H7 (cell line): Measurements from ENCODE around the gene TMEM98. TPM values are rescaled to one million over a fixed set of nuclear protein-coding genes. Genes with fewer than 3 reads are reported as not detected.
A peak's percentile ranks its signal among the peaks of the same experiment; 100 is the strongest.
"Not testable (repeated sequence)": the region's sequence is repeated elsewhere in the genome, so short reads cannot be mapped to it uniquely, and the experiment has no call there.

ENCODE experiments used
- DNase-seq: peaks from one replicate; pipeline ENCODE4 v3.0.0; 2012
- H3K27me3 ChIP-seq: 2 replicates; pipeline ENCODE4 v1.6.0; 2011; ENCODE audit warnings: mild to moderate bottlenecking, low read length; ENCODE audit not compliant: control insufficient read depth, insufficient read depth
- H3K36me3 ChIP-seq: replicated peaks from 2 replicates; pipeline ENCODE4 v1.5.1; 2011; ENCODE audit warnings: low read length; ENCODE audit not compliant: control insufficient read depth, insufficient read depth
- H3K4me3 ChIP-seq: 2 replicates; pipeline ENCODE4 v1.5.1; 2011; ENCODE audit warnings: low read depth, mild to moderate bottlenecking, control low read depth, low read length, moderate library complexity; ENCODE audit not compliant: insufficient read depth
- total RNA-seq: library from RNA; depleted of rRNA; stranded (reverse); fragments of >200 nt; shearing (Covaris generic); gene quantifications from 2 replicates; pipeline ENCODE4 v1.2.3, GENCODE V29; 2014

The TMEM98 gene
- total RNA-seq, 1 experiment from 2014 or later = 76.5 TPM

DNA sequence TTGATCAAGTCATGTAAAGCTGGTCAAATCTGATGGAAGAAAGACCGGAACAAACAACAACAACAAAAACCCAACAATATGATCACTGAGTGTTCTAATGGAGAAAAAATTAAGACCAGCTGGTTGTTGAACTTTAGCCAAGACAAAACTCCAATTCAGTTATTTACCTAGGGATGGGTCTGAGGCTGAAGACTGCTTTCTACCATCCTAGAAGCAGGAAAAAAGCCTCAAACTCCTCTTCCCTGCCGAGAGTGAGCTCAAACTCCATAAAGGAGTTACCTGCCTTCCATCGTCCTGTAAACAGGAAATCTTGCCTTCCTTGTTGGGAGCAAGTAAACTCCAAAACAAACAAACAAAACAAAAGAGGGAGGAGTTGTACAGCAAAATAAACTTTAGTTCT is 23.1 kb upstream of the TMEM98 start:
- H3K27me3 ChIP-seq = no peaks in the 10 kb centered on the region
- H3K4me3 ChIP-seq = no peak overlapping the region
- no peaks in the 10 kb centered on the region for H3K36me3 ChIP-seq
- DNase-seq = no peak

DNA sequence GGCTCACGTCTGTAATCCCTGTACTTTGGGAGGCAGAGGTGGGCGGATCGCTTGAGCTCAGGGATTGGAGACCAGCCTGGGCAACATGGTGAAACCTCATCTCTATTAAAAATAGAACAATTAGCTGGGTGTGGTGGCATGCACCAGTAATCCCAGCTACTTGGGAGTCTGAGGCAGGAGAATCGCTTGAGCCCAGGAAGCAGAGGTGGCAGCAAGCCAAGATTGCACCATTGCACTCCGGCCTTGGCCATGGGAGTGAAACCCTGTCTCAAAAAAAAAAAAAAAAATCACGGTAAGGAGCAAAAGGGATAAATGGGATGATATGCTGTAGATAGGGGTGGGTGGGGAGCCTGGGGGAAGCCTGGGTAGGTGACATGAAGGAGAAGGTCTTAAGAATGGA is 20.4 kb upstream of the TMEM98 start:
- Histone ChIP-seq H3K27me3 (no peaks in the 10 kb centered on the region), H3K4me3 (no peak overlapping the region), H3K36me3 (no peaks in the 10 kb centered on the region)
- DNase-seq = no peak

DNA sequence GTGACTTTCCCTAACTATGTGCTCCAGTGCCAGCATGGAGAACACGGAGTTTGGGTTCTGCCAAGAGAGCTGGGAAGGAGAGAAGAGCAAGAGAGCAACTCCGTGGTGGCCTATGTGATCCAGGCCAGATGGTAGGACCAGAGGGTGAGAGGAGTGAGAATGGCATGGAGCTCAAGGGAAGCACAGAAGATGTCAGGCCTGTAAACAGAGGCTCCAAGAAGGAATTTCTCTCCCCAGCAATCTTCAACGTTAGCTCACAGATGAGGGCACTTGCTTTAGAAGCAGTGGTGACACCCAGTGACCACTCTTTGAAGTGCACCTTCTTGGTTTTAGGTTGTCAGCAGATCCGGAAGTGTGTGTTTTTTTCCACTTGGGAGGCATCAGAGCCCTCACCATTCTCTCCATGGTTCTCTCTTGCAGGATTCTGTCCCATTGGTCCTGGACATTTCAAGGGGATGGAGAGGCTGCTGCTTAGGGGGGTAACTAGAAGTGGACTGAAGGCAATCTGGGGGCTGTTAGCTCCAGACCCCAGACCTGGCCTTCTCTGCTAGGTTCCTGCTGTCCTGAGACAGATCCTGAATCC is 18.1 kb upstream of the TMEM98 start:
- H3K27me3 ChIP-seq = no peaks in the 10 kb centered on the region
- peak; percentile 75 for DNase-seq
- no peak overlapping the region for H3K4me3 ChIP-seq
- H3K36me3 ChIP-seq = no peaks in the 10 kb centered on the region

DNA sequence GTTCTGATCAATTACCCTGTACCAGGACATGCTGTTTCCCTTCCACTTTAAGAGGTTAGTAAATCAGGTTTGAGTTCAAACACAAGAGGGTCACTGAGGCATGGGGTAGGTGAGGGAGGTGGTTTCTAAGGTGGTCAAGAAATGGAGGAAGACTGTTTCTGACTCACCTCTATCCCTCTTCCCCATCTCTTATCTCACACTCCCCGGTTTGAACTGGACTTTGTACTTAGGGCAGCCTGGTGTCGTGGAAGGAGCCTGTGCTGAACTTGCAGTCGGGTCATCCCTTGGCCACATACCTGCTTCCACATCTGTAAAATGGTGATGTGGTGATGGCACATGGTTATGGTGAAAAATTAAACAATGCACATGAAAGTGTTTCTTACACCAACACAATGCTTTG is 17.2 kb upstream of the TMEM98 start:
- H3K36me3 ChIP-seq = no peaks in the 10 kb centered on the region
- no peak overlapping the region for H3K4me3 ChIP-seq
- no peaks in the 10 kb centered on the region for H3K27me3 ChIP-seq
- no peak for DNase-seq

DNA sequence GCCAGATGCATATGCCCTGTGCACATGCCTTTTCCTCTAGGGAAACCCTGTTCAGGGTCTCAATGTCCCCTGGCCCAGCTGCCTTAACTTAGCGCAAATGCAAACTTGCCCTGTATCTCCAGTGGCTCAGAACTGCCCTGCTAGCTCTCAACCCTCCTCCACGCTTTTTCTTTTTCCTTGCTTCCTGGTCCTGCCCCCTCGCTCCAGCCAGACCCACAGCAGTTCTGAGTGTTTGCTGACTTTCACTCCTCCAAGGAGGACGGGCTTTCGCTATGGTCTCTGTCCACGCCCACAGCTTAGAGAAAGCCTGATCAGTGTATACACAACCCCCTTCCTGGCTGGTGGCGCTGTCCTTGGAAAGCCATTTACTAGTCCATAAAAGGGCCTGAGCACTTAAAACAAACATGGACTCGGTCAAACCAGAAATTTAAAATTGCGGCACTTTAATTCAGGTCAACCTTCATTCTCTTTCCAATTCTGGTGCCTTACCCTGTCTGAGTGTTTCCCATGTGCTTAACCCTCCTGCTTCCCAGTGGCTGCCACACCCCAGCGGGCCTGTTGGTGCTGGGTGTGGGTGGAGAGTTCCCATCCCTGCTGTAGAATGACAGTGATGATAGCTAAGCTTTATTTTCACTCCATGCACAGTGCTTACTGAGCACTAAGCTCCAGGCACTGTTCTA is 15.6 kb upstream of the TMEM98 start:
- no peaks in the 10 kb centered on the region for H3K36me3 ChIP-seq
- no peak for DNase-seq
- no peaks in the 10 kb centered on the region for H3K27me3 ChIP-seq
- no peak overlapping the region for H3K4me3 ChIP-seq

DNA sequence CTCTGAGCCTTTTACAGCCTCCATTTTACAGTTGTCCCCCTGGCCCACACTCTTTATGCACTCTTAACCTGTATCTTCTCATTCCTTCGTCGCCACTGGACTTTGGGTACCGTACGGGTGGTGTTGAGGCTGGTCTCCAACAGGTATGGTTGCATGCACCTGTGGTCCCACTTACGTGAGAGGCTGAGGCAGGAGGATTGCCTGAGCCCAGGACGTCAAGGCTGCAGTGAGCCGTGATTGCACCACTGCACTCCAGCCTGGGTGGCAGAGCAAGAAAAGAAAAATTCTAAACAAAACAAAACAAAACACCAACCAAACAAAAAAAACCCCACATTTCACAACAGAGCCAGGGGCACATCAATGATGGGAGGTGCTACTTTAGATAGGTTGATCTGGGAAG is 14.4 kb upstream of the TMEM98 start:
- H3K27me3 ChIP-seq = no peaks in the 10 kb centered on the region
- DNase-seq = no peak

DNA sequence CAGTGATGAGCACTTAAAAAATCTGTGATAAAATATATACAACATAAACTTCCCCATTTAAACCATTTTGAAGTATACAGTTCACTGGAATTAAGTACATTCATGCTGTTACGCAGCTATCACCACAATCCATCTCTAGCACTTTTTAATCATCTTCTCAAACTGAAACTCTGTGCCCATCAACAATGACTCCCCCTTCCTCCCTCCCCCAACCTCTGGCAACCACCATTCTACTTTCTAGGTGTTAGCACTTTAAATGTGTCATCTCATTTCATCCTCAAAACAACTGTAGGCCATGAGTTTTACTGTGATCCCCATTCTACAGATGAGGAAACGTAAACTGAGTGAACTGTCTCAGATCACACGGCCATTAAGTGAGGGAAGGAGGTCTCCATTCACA is 13.8 kb upstream of the TMEM98 start:
- DNase-seq = no peak
- Histone ChIP-seq H3K4me3 (no peak overlapping the region), H3K27me3 (no peaks in the 10 kb centered on the region), H3K36me3 (no peaks in the 10 kb centered on the region)

More for the DNA sequence above, 14.4 kb upstream of the TMEM98 start:
- no peak overlapping the region for H3K4me3 ChIP-seq
- no peaks in the 10 kb centered on the region for H3K36me3 ChIP-seq

DNA sequence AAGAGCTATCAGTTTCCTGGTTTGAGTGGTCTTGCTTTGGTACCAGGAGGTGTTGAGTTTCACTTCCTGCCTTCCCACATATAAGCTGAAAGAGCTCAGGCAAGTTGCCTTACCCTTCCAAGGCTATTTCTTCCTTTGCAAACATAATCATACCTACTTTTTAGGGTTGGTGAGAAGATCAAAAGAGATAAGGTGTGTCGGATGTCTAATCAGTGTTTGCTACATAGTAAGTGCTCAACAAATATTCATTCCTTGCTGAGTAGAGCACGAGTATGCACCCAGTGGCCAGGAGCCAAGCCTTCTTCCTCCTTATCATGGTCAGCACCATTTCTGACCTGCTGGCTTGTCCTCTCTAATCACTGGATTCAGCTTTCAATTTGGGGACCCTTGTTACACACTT is 12.7 kb upstream of the TMEM98 start:
- Histone ChIP-seq H3K36me3 (no peaks in the 10 kb centered on the region), H3K4me3 (no peak overlapping the region), H3K27me3 (no peaks in the 10 kb centered on the region)
- DNase-seq = no peak

DNA sequence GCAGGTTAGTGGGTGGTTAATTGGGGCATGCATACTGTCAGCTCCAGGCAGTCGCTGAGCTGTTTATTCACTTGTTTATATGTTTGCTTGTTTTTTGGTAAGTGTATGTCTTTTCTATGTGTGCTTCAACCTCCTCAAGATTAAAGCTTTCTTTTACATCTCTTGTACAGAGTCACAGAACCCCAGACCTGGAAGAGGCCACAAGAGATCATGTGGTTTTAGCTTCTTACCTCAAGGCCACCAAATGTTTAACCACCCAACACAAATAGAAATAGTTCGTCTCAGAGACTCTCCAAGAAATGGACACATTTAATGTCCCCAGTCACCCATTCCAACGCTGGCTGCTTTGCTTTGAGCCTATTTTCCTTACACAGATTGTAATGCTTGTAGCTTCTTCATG is 11.8 kb upstream of the TMEM98 start:
- no peaks in the 10 kb centered on the region for H3K27me3 ChIP-seq
- no peaks in the 10 kb centered on the region for H3K36me3 ChIP-seq
- H3K4me3 ChIP-seq = no peak overlapping the region
- no peak for DNase-seq

DNA sequence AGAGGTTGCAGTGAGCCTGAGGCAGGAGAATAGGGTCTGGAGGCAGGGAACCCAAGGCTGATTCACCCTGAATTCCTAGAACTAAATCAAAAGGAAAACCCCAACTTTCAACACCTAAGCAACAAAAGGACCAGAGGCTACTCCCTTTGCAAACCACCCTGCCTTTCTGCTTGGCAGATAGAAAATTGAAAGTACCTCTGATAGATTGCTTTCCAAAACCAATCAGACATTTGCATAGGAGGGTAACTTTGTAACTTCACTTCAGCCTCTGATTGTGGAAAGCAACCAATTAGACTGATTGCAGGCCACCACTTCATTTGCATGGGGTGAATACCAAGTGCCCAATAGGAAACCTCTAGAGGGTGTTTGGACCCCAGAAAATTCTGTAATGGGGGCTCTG is 10.9 kb upstream of the TMEM98 start:
- no peaks in the 10 kb centered on the region for H3K36me3 ChIP-seq
- H3K27me3 ChIP-seq = no peaks in the 10 kb centered on the region
- no peak for DNase-seq
- H3K4me3 ChIP-seq = no peak overlapping the region

DNA sequence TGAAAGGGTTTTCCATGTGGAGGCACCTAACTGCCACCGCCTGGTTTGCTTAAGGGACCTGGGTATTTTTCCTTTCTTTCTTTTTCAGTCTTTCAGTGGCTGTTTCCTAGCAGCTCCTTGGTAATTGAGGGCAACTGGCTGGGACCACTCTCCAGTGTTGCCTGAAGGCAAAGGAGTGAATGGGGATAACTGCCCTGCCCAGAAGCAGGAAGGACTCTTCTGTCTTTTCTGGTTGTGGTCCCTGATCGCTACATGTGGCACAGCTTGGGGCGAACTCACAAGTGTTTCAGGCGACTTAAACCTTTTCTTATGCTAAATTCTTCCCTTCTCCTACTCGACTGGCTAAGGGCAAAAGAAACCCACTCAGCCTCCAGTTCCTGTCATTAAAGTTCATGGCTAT is 10.1 kb upstream of the TMEM98 start:
- Histone ChIP-seq H3K27me3 (no peaks in the 10 kb centered on the region), H3K4me3 (no peak overlapping the region), H3K36me3 (no peaks in the 10 kb centered on the region)
- no peak for DNase-seq

DNA sequence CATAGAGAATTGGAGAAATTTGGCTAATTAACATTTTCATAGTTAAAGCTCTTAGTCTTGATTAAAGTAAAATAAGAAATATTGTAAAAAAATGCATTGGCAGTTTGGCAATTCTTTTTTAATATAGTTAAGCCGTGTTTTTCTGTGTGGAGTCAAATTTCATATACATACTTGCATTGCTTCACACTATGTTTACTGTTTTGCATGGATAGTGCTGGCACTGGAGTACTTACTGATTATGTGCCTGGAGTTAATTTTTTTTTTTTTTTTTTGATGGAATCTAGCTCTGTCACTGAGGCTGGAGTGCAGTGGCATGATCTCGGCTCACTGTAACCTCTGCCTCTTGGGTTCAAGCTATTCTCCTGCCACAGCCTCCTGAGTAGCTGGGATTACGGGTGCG is 8.1 kb upstream of the TMEM98 start:
- H3K36me3 ChIP-seq, H3K4me3 ChIP-seq, H3K27me3 ChIP-seq, DNase-seq: not testable (repeated sequence)

DNA sequence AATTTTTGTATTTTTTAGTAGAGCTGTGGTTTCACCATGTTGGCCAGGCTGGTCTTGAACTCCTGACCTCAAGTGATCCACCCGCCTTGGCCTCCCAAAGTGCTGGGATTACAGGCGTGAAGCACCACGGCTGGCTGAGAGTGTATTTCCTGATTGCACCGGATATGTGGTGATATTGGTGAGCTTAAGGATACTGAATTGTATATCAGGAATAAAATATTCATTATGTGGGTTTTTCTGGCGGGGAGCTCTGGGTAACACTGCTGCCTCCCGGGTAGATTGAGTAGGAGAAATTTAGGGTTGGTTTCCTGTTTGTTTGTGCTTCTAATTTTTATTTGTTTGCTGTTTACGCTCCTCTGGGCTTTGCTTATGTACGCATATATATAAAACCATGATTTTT is 7.7 kb upstream of the TMEM98 start:
- H3K4me3 ChIP-seq = no peak overlapping the region
- no peaks in the 10 kb centered on the region for H3K27me3 ChIP-seq
- DNase-seq = no peak
- no peaks in the 10 kb centered on the region for H3K36me3 ChIP-seq

DNA sequence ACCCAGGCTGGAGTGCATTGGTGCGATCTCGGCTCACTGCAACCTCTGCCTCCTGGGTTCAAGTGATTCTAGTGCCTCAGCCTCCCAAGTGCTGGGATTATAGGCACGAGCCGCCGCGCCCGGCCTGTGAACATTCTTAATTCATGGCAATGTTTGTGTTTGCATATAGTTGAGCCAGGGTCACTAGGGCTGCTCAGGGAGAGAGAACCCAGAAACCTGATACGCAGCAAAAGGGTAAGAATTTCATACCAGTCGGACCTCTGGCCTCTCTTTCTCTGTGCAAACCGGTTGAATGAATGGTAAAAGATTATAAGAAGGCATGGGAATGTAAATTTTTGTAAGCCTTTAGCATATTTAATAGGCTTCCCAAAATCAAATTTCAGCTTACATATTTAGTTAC is 6.9 kb upstream of the TMEM98 start:
- Histone ChIP-seq H3K27me3 (no peaks in the 10 kb centered on the region), H3K36me3 (no peaks in the 10 kb centered on the region), H3K4me3 (no peak overlapping the region)
- no peak for DNase-seq

DNA sequence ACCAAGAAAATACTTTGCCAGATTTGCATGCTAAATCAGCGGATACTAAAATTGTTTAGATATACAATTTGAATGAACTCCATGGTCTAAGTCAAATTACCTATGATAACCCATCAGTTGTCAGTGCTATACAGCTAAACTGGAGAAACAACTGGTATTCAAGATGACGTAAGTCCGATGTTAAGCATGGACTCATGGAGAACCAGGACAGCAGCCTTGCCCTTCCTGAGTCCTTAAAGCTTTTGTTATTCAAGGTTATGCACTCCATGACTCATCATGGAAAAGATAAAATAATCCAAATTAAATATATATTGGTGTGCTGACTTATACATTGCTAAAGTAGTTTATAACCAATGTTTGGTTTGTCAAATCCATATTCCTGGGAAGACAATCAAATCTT is 4.0 kb upstream of the TMEM98 start:
- not testable (repeated sequence) for DNase-seq, H3K27me3 ChIP-seq, H3K36me3 ChIP-seq, H3K4me3 ChIP-seq

DNA sequence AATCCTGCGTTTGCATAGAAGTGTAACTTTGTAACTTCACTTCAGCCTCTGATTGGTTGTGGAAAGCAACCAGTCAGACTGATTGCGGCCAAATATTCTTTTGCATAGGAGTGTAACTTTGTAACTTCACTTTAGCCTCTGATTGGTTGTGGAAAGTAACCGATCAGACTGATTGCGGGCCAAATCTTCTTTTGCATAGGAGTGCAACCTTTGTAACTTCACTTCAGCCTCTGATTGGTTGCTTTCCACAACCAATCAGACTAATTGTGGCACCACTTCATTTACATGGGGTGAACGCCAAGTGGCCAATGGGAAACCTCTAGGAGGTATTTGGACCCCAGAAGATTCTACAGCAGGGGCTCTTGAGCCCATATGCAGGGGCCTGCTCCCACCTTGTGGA is 1.8 kb upstream of the TMEM98 start:
- Histone ChIP-seq H3K4me3 (no peak overlapping the region), H3K27me3 (peaks cover 3% of the 10 kb centered on the region), H3K36me3 (no peaks in the 10 kb centered on the region)
- no peak for DNase-seq
